Measurements from ENCODE around the gene PRLR.

PRLR gene

DNA sequence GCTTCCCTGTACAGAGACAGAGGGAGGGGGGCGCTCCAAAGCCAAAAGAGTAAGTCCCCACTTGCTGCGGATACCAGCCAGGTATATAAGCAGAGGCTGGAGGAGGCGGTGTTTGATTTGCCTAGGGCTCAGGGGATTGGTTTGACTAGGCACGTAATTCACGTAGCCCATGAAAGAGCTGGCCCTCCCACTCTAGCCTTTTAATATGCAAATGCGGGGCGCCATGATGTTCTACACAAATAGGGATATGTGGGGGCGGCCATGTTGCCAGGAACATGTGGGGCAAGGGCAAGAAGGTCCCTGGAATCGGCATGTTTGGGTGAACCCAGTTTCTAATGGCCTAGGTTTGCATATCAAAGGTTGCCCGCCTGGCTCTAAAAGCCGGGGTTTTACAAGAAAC lies 3.3 kb upstream of the PRLR start:
- no peak for DNase-seq (ENCODE audit: low spot score)

DNA sequence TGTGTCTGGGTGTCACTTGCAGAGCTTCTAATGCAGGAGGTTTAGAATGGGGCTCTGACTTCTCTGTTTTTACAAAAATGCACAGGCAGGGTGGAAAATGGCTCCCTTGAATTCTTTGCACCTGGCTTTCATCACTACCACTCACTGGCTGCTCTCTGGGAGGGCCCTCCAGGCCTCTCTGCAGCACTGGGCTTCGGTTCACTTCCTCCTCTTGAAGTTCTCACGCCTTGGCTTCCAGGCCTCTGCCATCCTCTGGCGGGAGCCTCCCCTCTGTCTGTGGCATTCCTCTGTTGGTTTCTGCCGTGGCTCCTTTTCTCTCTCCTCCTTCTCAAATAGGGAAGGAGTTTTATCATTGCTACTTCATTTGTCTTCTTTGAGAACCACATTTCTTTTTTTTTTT lies 2.8 kb upstream of the PRLR start:
- no peak for DNase-seq (ENCODE audit: low spot score)

DNA sequence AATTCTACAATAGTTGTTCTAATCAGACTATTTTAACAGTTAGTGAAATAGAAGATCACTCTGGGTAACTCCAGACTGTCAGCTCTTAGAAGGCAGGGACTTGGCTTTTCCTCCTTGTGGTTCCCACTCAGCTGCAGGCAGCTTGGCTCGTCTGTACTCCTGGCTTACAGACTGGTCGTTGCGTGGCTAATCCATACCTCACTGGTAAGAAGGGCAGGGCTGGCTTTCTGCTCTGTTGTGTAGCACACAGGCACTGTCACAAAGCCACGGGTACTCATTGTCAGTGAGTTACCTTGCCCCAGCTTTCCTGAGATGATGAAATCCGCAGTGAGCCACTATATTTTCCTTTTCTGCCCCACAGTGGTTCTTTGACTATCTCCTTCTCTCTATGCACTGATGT lies 1.8 kb upstream of the PRLR start:
- DNase-seq (ENCODE audit: low spot score) = no peak

DNA sequence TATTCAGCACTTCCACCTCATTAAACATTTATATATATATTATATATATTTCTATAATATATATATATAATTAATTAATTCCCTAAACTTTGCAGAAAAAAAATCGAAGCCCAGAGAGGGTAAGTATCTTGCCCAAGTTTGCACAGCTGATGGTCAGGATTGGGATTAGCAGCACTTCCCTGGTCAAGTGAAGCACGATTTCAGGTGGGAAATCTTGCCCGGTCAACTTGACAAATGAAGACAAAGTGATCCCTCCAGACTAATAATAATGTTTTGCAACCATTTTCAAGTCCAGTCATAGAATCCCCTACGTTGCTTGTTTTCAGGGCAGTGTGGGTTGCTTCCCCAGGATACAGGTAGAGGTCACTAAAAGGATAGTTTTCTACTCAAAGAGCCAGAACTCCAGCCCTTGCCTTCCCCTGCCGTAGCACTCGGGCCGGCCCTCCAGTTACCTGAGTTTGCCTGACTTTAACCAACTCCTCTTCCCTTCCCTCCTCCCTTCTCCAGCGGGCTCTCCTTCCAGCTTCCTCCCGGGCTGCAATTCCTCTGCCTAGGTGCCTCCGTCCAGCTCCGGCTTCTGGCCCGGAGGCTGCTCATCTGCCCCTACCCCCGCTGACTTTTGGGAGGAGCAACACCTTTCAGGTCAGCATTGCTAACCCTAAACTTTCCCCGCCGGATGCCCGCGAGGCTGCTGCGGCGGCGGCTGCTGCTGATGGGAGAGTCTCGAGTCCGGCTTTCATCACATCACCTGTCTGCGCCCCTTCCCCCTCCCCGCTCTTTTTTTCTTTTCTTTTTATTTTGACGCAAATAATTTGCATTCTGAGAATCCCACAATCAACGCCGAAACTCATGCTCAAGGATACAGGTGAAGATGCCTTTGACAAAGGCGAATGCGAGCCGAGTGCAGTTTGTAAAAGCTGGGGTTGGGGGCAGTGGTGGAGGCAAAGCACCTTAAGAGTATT lies 930 bp downstream of the PRLR start:
- DNase-seq (ENCODE audit: low spot score) = peak; percentile 77

GRCh38 chr5:35228310-35228709 lies 2.0 kb downstream of the PRLR start:
- no peak for DNase-seq (ENCODE audit: low spot score)

- no peak for DNase-seq (ENCODE audit: low spot score)
Measured at GRCh38 chr5:35227720-35228119, 2.6 kb downstream of the PRLR start.

DNA sequence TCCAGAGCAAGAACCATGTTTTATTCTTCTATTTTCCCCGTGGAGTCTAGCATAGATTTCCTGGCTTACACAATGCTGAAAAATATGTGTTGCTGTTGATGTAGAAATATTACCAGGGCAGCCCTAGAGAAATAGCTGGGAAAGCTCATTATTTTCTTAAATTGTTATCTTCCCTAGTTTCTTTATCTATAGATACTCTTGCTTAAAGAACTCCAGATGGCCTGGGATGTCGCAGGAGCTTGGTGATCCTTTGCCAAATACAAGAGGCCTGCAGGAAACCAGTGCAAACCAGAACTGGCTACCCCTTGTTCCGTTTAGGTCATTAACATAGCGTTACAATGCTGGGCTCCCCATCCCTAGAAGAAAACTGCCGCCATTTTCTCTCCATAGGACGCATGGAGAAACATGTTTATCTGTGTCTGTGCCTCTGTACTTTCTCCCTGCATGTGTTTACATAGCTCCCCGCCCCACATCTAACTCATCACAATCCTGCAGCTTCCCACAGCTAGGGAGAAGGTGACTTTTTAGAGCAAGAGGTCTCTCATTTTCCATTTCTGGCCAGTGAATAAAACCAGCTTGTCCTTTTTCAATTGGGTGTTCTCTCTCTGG lies 6.4 kb downstream of the PRLR start:
- DNase-seq (ENCODE audit: low spot score) = no peak

DNA sequence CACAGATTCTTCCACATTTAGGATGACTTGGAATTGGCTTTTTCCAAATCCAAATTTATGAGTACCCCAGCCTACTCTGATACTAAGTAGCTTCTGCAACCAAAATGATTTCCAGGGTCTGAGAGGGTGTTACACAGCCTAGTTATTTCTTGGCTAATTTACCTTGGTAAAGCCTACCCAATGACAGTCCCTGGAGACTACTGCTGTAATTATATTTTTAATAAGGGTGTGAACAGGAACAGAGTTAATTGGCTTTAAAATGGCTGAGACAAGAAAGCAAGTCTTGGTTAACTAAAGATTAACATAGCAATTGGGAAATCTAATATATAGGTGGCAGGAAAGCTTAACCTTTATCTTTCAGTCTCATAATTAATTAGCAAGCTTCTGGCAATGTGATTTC lies 9.3 kb downstream of the PRLR start:
- no peak for DNase-seq (ENCODE audit: low spot score)

DNA sequence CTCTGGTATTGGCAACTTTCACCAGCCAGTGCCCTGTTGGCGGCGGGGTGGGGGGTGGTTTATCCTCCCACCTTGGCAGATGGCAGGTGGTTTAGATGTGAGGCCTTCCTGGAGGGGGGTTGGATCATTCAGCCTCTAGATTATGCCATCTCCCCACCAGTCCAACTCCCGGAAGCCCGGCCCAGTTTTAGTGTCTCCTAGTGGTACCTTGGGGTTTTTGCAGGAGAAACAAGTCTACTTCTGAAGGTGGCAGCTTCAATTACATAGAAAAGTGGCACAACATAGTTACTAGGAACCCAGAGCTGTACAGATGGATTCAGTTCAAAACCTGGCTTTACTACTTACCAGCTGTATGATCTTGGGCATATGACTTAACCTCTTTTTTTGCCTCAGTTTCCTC lies 11.3 kb downstream of the PRLR start:
- DNase-seq (ENCODE audit: low spot score) = no peak

GRCh38 chr5:35214051-35214450 lies 16.2 kb downstream of the PRLR start:
- DNase-seq (ENCODE audit: low spot score) = no peak

GRCh38 chr5:35213608-35214007 lies 16.7 kb downstream of the PRLR start:
- DNase-seq (ENCODE audit: low spot score) = no peak

DNA sequence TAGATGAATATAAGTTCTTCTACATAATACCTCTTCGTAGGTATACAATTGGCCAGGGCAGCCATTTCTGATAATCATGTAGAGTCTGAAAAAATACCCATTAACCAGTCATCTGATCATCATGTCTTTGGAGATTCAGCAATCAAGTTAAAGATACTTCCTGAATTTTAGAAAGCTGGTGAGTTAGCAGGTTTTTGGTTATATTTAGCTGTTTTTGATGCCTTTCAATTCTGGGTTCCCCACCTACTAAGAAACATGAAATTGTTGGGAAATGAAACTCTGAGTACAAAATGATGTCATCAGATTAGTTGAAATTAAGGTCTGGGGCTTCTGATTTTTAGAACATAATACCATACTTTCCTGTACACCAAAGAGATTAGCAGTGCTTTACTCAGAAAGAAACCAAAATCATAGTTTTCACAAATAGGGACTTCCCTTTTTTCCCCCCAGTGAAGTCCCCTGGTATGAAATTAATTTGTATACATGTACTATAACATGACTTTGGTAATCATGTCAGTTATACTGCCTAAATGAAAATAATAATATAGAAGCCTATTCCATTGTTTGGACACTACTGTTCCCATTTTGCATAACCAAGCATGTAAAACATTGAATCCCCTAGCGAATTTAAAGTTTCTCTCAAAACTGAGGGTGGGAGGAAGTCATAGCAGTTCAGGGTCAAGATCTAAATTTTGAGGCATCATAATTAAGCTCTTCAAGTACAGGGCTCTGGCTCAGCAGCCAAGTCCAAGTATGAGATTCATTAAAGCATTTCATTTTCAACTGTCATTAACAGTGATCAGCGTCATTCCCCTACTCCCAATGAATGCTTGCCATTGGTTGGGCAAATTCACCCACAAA lies 17.9 kb downstream of the PRLR start:
- DNase-seq (ENCODE audit: low spot score) = no peak

GRCh38 chr5:35209862-35210261 lies 20.4 kb downstream of the PRLR start:
- DNase-seq (ENCODE audit: low spot score) = no peak

DNA sequence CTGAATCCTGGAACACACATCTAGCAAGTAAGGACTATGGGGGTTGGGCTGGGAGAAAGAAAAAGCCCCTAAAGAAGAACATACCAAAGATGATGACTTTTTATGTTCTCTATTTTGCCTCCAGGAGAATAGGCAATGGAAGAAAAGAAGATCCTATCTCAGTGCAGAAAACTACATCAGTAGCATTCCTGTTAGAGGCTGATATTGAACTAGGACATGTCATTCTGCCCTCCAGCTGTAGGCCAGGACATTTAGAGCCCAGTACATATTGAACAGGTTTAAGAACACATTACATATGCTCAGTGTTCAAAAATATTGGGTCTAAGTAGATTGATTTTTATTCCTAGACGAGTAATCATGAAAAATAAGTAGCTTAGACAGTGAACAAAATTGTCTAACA lies 24.7 kb downstream of the PRLR start:
- DNase-seq (ENCODE audit: low spot score) = no peak

DNA sequence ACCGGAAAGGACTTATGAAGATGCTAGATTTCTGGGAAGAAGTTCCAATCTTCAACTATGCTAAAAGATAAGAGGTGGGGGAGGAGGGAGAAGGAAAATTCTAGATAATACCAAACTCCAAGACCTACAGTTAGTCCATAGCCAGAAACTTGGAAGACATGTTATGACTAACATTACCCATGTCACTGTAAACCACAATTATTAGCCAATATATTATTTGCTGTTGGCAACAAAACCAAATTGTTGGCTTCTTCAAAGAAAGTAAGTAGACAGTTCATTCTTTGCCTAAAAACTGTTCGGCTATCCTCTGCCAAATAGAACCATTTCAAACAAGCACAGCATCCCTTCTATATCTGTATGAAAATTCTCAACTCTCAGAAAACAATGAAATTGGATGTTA lies 25.1 kb downstream of the PRLR start:
- no peak for DNase-seq (ENCODE audit: low spot score)

DNA sequence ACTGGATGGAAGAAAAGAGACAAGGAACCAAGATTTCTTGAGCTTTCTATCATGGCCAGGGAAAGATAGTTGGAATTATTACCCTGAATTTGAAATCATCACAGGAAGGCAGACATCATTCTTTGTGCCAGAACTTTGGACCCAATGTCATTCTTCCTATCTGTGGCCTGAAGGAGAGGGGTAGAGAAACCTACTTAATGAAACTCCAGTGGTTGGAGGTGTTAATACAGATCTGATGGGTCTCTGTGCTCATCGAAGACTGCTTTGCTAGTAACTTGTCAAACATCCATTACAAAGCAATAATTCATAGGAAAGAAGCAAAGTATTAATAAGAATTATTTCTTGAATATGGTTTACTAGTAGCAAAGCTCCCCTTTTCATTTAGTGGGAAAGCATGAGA lies 26.9 kb downstream of the PRLR start:
- DNase-seq (ENCODE audit: low spot score) = no peak

DNA sequence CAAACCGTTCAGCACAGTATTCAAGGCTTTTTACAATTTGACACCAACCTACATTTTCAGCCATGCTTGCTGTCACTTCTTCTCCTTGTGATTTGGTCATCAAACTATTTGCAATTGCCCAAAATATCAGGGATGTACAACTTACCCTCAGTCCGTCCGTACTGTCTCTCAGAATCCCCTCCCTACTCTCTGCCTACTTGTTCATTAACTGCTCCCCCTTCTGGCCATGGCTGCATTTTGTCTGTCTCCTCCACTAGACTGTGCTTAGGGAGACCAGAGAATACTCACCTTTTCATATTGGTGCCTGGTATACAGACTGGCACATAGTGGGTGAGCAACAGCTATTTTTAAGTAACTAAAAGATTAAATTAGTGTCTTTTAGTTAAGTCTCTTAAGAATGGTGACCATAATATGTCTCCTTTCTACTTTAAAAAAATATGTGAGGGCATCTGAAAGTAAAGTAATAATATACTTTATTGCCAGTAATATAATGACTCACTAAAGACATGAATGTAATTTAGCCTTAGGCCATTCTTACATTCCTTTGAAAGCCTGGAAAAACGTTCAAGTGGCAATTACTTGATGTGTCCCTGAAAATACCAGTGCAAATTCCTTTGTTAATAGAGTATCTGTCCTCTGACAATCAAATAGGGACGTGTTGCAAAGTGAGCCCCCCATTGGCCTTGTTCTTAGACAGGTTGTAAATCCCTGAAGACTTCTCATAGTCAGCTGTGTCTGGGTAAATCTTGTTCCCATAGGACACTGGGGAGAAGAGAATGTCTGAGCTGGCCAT lies 27.8 kb downstream of the PRLR start:
- DNase-seq (ENCODE audit: low spot score) = peak; percentile 83

DNA sequence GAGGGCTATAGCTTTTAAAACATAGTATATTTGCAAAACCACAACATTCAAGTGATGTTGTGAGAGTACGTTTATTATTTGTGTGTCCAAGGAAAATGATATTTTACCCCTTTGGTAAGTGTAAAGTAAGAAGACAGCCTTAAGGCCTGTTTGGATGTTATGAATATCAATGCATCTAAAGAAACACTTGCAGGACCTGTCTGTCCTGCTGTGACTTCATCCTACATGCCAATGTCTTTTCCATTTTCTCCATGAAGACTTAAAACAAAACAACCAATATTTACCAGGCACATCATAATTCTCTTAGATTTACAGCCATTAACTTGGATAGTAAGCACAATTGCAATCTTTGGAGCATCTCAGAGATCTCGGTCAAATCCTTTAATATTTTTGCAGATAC lies 29.0 kb downstream of the PRLR start:
- DNase-seq (ENCODE audit: low spot score) = no peak

DNA sequence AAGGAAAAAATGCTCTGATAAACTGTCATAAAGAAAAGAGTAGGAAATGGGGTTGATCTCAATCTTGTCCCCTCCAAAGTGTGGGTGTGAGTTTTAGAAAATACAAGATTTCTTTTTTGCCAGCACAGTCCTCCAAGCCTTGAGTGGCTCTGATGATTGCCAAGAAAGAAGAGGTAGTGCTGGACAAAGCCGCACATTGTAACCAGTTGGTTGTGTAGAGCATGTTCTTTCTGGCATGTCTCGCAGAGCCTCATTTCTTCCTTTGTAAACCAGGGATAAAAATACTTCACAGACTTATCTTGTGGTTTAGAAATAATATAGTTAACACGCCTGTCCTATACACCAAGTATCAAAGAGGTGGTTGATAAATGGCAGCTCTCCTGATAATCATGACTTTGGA lies 30.4 kb downstream of the PRLR start:
- no peak for DNase-seq (ENCODE audit: low spot score)

DNA sequence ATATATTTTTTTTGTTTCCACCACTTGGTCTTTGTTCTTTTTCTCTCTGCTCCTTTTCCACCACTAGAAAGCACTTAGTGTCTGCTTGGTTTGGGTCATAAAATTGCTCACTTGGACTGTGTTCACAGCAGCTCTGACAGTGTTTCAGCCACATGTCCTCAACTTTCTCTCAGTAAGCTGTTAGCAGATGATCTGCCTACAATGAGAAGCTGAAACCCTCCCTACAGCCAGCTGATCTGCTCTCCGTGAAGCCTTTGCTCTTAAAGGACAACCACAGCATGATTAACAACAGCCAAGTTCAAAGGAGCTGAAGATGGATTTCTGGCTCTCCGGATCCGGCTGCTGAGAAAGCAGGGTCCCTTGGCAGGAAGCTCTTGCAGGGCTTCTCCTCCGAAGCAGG lies 31.6 kb downstream of the PRLR start:
- DNase-seq (ENCODE audit: low spot score) = no peak

DNA sequence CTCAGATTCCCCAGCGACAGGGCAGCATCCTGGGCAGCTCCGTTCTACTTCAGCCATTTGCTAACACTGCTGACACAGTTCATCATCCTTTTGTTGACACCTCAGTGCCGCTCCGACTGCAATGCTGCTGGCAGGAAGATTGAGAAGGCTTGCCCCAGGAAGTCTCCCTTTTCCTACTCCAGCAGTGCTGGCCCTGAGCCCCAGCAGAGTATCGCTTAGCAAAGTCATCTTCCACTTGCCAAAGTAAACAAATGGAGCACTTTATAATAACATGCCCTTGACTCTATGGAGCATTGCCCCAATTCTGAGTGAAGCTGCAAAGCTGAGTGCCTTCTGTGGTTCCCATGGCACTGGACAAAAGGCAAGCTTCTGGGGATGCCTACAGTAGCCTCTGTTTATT lies 32.2 kb downstream of the PRLR start:
- peak; percentile 54 for DNase-seq (ENCODE audit: low spot score)

DNA sequence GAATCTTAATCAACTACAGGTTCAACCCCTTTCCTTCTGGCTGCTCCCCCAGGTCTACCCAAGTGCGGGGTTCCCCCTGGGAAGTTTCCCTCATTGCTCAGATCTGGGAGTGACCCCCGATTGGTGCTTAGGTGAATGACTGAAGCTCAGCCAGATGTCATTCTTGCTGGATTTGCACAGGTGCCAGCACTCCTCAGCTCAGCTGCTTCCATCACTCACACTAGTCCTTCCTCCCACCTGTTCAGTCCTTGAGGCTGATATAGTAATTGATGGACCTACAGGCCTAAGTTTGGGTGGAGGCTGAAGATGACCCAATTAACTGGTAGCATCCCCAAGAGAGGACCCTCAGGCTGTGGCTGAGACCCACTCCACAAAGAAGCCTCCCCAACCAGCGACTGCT lies 32.9 kb downstream of the PRLR start:
- no peak for DNase-seq (ENCODE audit: low spot score)

Data from LoVo (cell line).